ENCODE data around the gene TBX4.

TBX4 gene

DNA sequence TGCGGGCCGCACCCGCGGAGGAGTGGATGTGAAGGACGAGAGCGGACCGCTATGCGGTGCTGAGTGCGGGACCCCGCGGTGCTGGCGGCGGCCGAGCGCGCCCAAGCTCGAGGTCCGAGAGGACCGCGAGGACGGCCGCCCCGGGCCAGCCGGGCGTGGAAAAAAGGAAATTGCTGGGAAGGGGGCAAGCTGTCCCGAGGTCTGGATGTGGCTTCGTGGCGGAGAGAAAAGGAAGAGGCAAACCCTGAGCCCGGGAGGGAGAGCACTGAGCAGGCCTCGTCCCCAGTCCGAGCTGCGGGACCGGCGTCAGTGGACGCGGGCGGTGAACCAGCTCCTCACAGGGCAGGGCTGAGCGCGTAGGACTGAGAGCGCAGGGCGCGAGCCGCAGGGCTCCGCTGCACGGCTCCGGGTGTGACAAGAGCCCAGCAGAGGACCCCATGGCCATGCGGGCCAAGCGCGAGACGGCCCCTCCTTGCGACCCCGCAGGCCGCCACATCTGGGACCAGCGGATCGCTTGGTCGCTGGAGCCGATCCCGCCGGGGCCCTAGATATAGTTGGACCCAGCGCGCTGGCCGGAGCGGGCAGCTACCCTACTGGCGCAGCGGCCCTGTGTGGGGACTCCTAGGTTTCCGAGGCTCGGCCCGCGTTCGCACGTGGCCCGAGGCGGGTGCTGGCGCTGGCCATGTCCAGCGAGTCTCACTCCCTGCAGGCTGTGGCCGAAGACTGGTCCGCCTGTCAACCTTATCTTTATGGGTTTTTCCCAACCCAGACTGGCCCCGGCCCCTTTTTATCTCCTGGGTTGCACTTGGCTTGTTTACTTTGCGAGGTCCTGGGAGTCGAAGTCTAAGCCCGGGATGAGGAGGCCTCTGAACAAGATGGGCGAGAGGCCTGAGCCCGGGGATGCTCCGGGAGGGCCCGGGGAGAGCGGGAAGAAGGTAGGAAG lies 2.4 kb downstream of the TBX4 start:
- DNase-seq (ENCODE audit: low read depth): no peak

DNA sequence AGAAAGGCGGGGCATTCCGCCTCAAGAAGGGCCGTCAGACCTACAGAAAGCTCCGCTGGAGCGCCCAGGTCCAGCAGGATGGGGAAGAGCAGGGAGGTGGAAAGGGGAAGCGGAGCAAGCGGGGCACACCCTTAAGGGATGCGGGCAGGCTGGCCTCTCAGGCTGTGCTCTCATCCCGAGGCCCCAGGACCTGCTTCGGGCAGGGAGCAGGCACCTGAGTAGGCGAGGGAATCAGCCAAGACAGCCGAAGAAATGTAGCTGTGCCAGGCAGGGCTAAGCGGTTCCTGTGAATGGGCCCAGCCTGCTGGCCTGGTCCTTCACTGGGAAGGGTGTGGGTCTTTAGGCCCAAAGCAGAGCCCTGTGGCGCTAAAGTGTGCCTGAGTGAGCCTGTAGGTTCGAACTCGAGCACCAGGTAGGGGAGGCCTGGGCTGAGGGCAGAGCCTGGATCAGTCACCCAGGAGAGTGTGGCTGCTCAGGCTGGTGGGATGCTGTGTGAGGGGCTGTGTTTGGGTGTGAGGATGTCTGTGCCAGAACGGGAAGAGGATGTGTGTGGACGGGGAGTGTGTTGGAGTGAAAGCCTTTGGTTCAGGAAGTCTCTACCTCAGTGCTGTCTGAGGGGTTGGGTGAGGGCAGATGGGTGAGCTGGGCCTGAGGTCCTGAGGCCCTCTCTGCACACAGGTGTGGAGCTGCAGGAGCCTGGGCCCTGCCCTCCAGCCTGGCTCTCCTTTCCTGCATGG lies 3.3 kb downstream of the TBX4 start:
- no peak for DNase-seq (ENCODE audit: low read depth)

GRCh38 chr17:61456061-61456681 lies 3.9 kb downstream of the TBX4 start:
- DNase-seq (ENCODE audit: low read depth): no peak

- DNase-seq (ENCODE audit: low read depth): no peak
These were observed 4.5 kb downstream of the TBX4 start for GRCh38 chr17:61456688-61457225.

DNA sequence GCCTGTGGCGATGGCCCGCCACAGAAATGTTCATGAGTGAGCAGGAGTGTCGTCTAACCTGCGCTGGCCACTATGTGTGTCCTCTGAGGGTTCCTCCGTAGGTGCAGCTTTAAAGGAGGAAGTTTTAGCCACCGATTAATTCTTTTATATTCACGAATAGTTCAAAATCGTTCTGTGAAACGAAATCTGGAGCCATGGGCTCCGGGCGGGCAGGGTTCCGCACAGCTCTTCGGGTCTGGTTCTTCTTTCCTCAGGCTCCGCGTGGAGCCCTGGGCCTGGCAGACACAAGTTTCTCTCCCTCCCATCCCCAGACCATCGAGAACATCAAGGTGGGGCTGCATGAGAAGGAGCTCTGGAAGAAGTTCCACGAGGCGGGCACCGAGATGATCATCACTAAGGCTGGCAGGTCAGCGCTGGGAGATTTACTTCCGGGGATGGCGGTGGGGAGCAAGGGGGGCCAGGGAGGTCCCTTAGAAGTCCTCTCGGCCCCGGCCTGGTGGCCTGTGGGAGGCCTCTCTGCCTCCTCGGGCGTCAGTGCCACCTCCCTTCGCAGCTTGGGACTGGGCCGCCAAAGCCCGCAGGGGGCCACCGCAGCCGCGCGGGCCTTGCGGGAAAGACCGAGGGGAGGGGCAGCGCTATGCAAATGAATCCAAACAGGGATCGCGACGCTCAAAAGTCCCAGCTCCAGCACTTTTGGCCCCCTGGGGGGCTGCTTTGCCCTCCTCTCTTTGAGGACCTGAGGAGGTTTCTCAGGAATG lies 5.2 kb downstream of the TBX4 start:
- no peak for DNase-seq (ENCODE audit: low read depth)

GRCh38 chr17:61458000-61458399 lies 5.8 kb downstream of the TBX4 start:
- DNase-seq (ENCODE audit: low read depth): no peak

DNA sequence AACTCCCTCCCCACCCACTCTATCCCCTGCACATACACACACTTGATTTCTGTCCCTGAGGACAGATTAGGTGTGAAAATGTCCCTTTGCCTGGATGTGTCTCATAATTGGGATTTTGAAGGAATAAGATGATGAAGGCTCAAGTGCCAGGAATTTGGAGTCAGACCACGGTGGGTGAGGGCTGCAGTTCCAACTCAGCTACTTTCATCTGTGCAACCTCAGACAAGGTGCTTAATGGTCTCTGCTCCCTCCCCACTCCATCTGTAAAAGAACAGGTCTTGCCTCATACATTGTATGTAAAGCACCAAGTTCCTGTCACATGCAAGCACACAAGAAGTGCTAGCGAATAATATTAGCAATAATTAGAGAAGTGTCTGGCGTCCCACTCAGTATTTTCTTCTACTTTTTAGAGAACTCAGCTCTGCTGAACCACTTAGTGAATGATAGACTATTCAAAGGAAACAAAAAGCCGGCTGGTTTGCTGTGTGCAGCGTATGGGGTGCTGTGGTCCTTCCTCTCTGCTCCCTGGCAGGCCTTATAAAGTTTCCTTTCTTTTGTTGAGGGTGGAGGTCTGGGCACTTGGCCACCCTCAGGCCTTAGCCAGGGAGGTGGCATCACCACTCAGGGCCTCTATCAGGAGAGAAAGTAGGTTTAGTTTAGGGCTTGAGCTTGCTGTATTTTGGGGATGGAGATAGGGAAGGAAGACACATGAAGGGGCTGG lies 6.4 kb downstream of the TBX4 start:
- DNase-seq (ENCODE audit: low read depth): no peak

GRCh38 chr17:61459142-61459809 lies 7.1 kb downstream of the TBX4 start:
- DNase-seq (ENCODE audit: low read depth): no peak

DNA sequence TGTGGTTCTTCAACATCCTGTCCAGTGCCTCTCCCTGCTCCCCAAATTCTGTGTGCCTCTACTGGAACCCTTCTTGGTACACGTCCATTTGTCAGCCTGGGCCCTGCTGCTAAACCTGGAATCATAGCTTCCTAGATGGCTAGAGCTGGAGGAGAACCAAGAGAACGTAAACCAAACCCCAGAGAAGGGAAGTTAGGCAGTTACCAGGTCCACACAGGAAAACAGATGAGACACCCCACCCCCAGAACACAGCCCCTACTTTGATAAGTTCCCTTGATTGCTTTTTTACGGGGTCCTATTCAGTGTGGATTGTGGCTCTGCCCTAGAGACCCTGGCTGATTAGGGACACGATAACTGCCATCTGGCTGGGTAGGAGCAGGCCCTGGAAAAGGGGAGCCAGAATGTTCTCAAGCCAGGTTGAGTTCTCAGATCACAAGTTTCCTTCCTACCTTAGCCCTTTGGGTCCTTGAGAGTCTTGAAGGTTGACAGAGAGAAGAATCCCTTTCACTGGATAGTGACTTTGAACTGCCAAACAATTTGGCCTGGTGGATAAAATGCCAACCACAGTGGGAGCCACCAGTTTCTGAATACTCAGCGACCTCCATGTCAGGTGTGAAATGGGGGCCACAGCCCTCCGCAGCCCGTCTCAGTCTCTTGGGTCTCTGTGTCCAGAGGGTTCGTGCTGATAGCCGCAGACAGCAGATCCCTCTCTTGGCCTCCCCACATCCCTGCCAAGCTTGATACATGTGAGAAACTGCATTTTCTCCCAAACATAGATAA lies 7.9 kb downstream of the TBX4 start:
- no peak for DNase-seq (ENCODE audit: low read depth)

- DNase-seq (ENCODE audit: low read depth): no peak
These were observed 8.8 kb downstream of the TBX4 start for GRCh38 chr17:61460796-61461585.

- DNase-seq (ENCODE audit: low read depth): no peak
These were observed 9.4 kb downstream of the TBX4 start for GRCh38 chr17:61461586-61461966.

DNA sequence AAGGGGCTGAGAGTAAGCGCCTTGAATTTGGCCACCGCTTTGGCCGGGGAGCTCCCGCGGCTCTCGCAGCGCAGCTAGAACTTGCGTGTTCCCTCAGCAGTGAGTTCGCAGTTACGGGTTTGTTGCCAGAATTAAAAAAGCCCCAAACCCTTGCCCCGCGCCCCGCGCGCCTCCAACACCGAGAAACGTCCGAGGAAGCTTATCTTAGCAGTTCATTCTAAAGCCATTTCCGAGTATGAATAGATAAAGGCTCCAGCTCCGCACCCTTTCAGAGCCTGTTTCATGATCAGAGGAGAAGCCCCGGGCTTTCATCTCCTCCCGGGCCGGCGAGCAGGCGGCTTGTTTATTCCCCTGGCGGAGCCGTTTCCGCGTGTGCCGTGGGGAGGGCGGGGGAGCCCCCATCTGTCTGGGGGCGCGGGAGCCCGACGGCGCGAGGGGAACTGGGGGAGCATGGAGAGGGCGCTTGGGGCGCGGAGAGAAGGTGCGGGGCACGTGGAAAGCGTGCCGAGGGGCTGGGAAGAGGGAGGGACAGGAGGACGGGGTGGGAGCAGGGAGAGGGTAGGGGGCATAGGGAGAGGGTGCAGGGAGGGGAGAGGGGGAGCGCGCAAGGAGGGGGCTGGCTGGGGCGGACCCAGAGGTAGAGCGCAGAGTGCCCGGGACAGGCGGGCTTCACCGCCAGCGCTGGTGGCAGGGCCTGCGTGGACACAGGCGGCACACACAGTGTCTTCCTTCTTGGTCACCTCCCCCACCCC lies 9.9 kb downstream of the TBX4 start:
- DNase-seq (ENCODE audit: low read depth): no peak

DNA sequence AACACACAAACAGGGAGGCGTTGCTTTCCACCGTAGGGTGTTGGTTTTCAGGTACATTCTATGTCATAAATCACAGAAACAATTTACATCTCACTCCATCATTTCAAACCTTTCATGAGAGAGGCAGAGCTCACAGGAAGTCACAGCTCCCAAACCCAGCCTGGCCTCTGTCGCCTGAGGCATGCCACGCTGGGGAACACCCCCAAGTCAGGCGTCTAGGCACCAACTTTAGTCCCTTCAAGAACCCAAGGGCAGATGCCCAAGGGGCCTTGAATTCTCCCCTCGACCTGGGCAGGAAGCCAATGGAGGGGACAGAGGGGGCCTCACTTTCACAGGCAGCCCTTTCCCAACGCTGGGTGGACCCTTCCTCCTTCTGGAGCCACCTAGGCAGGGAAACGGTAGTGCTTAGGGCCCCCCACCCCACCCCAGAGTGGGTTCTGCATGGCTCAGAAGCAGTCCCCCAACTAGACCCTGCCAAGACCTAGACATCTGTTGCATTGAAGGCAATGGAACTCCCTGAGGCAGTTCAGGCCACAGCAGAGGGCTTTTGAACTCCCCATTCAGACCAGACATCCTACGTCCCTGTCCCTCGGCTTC lies 10.6 kb downstream of the TBX4 start:
- no peak for DNase-seq (ENCODE audit: low read depth)

DNA sequence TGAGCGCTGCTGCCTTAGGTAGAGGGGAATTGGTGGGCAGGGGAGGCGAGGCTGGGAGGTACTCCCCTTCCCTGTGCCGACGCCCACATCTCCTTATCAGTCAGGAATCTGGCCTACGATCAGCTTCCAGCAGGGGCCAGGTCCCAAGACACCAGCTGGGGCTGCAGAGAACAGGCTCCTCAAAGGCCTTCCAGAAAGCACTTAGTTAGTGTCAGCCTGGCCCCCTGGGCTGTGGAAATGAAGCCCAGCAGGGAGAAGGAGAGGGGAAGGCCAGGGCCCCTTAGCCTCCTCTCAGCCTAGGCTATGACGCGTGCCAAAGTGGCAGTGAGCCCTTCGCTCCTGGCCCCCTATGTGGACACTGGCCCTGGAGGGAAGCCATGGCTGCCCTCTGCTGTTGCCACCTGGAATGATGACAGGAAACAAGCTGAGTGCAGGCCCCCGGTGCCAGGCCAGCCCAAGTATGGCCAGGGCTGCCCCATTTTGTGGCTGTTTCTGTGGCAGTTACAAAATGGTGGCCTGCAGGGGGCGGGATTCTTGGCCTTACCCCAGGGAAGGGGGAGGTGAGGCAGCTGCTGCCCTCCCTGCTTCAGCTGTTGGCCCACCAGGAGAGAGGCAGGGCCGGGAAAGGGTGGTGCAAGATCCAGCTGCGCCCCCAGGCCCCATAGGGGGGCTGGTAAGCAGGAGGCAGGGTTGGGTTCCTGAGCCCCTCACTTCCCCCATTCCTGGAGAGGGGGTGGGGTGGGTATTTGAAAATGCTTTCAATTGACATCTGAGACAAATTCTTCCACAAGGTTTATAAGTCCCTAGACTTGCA lies 11.3 kb downstream of the TBX4 start:
- no peak for DNase-seq (ENCODE audit: low read depth)

DNA sequence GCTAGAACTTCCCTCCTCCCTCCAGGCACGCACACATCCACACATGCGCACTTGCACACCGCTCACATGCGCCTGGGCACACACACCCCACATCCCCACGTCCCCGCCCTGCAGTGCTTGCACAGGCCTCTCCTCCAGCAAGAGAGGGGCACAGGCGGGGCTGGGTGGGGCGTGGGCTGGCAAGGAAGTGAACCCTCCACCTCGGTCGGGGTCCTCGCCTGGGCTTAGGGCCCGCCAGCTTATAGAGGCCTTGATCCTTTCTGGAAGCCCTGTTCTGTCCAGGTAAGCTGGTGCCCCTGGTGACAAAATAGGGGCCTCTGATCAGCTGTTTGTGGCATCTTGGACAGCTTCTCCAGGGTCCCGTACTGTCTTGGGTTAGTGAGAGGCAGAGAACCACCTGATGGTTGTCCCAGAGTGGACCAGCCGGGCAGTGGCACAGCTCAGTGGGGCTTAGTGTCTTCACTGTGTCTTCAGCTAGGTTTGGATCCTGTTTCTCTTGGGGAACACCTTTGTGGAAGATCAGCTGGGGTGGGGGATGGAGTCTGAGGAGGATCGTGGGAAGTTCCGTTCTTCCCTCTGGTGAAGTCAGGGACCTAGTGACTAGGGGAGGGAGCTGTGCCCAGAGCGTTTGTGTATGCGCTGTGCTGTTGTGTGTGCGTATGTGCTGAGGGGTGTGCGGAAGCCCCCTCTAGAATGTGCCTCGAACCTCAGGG lies 12.1 kb downstream of the TBX4 start:
- no peak for DNase-seq (ENCODE audit: low read depth)

DNA sequence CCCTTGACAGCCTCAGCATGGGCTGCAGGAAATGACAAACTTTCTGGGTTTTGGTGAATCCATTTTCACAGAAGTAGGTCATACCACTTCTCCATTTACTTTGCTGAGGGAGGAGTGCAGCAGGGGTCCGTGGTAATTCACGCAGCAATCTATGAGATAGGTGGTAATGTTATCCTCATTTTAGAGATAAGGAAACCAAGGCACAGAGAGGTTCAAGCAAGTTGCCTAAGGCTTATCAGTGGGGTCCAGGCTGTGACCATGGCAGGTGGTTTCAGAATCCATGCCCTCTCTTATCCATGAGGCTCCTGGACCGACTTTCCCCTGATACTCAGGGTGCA lies 12.6 kb downstream of the TBX4 start:
- DNase-seq (ENCODE audit: low read depth): no peak
